Aorta (tissue), 5 donors: Measurements from ENCODE around the gene NDUFC1. TPM values are rescaled to one million over a fixed set of nuclear protein-coding genes. Genes with fewer than 3 reads are reported as not detected.
"Not testable (repeated sequence)": the region's sequence is repeated elsewhere in the genome, so short reads cannot be mapped to it uniquely, and the experiment has no call there.

Experiments used
- ATAC-seq: fragments of 200-7000 bp; cut with Tn5 transposase; one replicate; pipeline ENCODE4 v1.9.1; 2022; ENCODE audit warnings: moderate library complexity; ENCODE audit not compliant: low FRiP score
- DNase-seq, 2 donors: peaks; one replicate each; pipeline ENCODE4 v3.0.0-alpha.2; 2020
- H3K27ac ChIP-seq, 2 donors: one replicate each; pipeline ENCODE4 v1.5.1; 2013; ENCODE audit warnings: low read length in 2 of 2, mild to moderate bottlenecking in 2 of 2, moderate library complexity in 2 of 2, control low read depth in 1 of 2, inconsistent platforms in 1 of 2, low read depth in 1 of 2
- H3K27me3 ChIP-seq, 2 donors: one replicate each; pipeline ENCODE4 v1.6.1; 2013; ENCODE audit warnings: control low read depth in 1 of 2, low read length in 1 of 2, mild to moderate bottlenecking in 1 of 2, moderate library complexity in 1 of 2; ENCODE audit not compliant: insufficient read depth in 2 of 2, control insufficient read depth in 1 of 2
- H3K36me3 ChIP-seq, 2 donors: one replicate each; pipeline ENCODE4 v1.6.1; 2013; ENCODE audit warnings: control low read depth in 1 of 2, low read length in 1 of 2, mild to moderate bottlenecking in 1 of 2; ENCODE audit not compliant: insufficient read depth in 2 of 2, control insufficient read depth in 1 of 2
- H3K4me1 ChIP-seq, 2 donors: one replicate each; pipeline ENCODE4 v1.6.1; 2013; ENCODE audit warnings: low read length in 2 of 2, control low read depth in 1 of 2, mild to moderate bottlenecking in 1 of 2, moderate library complexity in 1 of 2; ENCODE audit not compliant: insufficient read depth in 2 of 2, control insufficient read depth in 1 of 2
- H3K4me3 ChIP-seq, 2 donors: one replicate each; pipeline ENCODE4 v1.5.1; 2013; ENCODE audit warnings: low read length in 2 of 2, control low read depth in 1 of 2, mild to moderate bottlenecking in 1 of 2
- H3K9me3 ChIP-seq: one replicate; pipeline ENCODE4 v1.6.1; 2013; ENCODE audit warnings: mild to moderate bottlenecking, low read length; ENCODE audit not compliant: control insufficient read depth
- WGBS, 2 donors: extraction: QIAGEN DNeasy Blood & Tissue Kit; methylation state at CpG; one replicate each; pipeline ENCODE4 v1.1.7; 2013; 5-methylcytosine and 5-hydroxymethylcytosine counted together
- intact Hi-C, 2 donors: fragments of 100-400 bp; cut with DNase I; formaldehyde crosslinking; loops; one replicate each; pipeline versions ENCODE4 v1.14.2 to v1.15.0; 2022
- polyA plus RNA-seq, 2 donors: library from polyadenylated mRNA; stranded (reverse); fragments of 200-250 nt; gene quantifications; one replicate each; pipeline ENCODE4 v1.2.3, GENCODE V29; 2013
- total RNA-seq, 2 donors: library from RNA; stranded (reverse); fragmentation: NEBNext Ultra II Directional; extraction: Animal tissue kit (Norgen Biotek cat#: 25700); gene quantifications; one replicate each; pipeline ENCODE4 v1.2.1, GENCODE V29; 2021
- donor health status: healthy with polysubstance abuse.
- donor health status: Bipolar disorder and iron deficiency.
- donor health status: DM: no; HTN: no; CAD: no.
- donor health status: DM: no; HTN: no; CAD: no.
- donor health status: DM: yes; HTN: yes; CAD: no.

NDUFC1 gene
- total and polyA plus RNA-seq, 4 donors: 38.8 to 104 (median 68.8) TPM

- intact Hi-C loops: not testable (repeated sequence)
These were observed 19.8 kb upstream of the NDUFC1 start for GRCh38 chr4:139322070-139322469.

GRCh38 chr4:139319571-139319970, 17.3 kb upstream of the NDUFC1 start:
- H3K36me3 ChIP-seq: peaks cover 0 to 3% of the 10 kb centered on the region in 2 donors
- H3K27ac ChIP-seq: no peak overlapping the region
- no peak overlapping the region for H3K4me3 ChIP-seq
- no peaks in the 10 kb centered on the region for H3K9me3 ChIP-seq
- no peaks in the 10 kb centered on the region for H3K4me1 ChIP-seq
- intact Hi-C loops: no loop called here
- no peaks in the 10 kb centered on the region for H3K27me3 ChIP-seq
- no peak for ATAC-seq
- 92 to 93% methylated on average over 1 of the region's 1 CpG for WGBS, 2 donors
- DNase-seq: peak in 1 of 2 donors; percentile 43

More at GRCh38 chr4:139322070-139322469, 19.8 kb upstream of the NDUFC1 start:
- H3K36me3 ChIP-seq, H3K27ac ChIP-seq, DNase-seq, H3K27me3 ChIP-seq, ATAC-seq, H3K9me3 ChIP-seq, H3K4me3 ChIP-seq, H3K4me1 ChIP-seq: not testable (repeated sequence)
- WGBS, 2 donors: 33 to 38% methylated on average over 1 of the region's 1 CpG

- no peak overlapping the region for H3K4me3 ChIP-seq
- DNase-seq (no peak), ATAC-seq (no peak)
- peaks cover 0 to 3% of the 10 kb centered on the region in 2 donors for H3K36me3 ChIP-seq
- no peaks in the 10 kb centered on the region for H3K9me3 ChIP-seq
- intact Hi-C loops: no loop called here
- no peak overlapping the region for H3K27ac ChIP-seq
- no peaks in the 10 kb centered on the region for H3K27me3 ChIP-seq
- no peaks in the 10 kb centered on the region for H3K4me1 ChIP-seq
These were observed 15.4 kb upstream of the NDUFC1 start for GRCh38 chr4:139317635-139318034.

- Histone ChIP-seq H3K27me3 (no peaks in the 10 kb centered on the region), H3K9me3 (no peaks in the 10 kb centered on the region), H3K27ac (no peak overlapping the region), H3K4me1 (peaks cover 0 to 5% of the 10 kb centered on the region in 2 donors), H3K4me3 (no peak overlapping the region), H3K36me3 (peaks cover 0 to 3% of the 10 kb centered on the region in 2 donors)
- WGBS, 2 donors: 94 to 96% methylated on average over 2 of the region's 2 CpGs
- DNase-seq (no peak), ATAC-seq (no peak)
- intact Hi-C loops: no loop called here
These were observed 14.5 kb upstream of the NDUFC1 start for GRCh38 chr4:139316733-139317132.

GRCh38 chr4:139315221-139315675, 13.0 kb upstream of the NDUFC1 start:
- no peak for ATAC-seq
- WGBS, 2 donors: 86 to 87% methylated on average over 13 of the region's 13 CpGs
- no peak overlapping the region for H3K27ac ChIP-seq

GRCh38 chr4:139314047-139314800, 11.9 kb upstream of the NDUFC1 start:
- Histone ChIP-seq H3K4me1 (peaks cover 0 to 5% of the 10 kb centered on the region in 2 donors), H3K27me3 (no peaks in the 10 kb centered on the region), H3K9me3 (no peaks in the 10 kb centered on the region), H3K36me3 (peaks cover 0 to 3% of the 10 kb centered on the region in 2 donors), H3K27ac (no peak overlapping the region), H3K4me3 (no peak overlapping the region)
- no peak for DNase-seq
- ATAC-seq: no peak
- WGBS, 2 donors: 83 to 89% methylated on average over 4 of the region's 4 CpGs
- intact Hi-C loops: no loop called here

More at GRCh38 chr4:139315221-139315675, 13.0 kb upstream of the NDUFC1 start:
- H3K27me3 ChIP-seq: no peaks in the 10 kb centered on the region
- H3K4me1 ChIP-seq: peaks cover 0 to 5% of the 10 kb centered on the region in 2 donors
- intact Hi-C loops: no loop called here
- H3K36me3 ChIP-seq: peaks cover 0 to 3% of the 10 kb centered on the region in 2 donors
- peak in 1 of 2 donors; percentile 41 for DNase-seq
- H3K4me3 ChIP-seq: no peak overlapping the region
- H3K9me3 ChIP-seq: no peaks in the 10 kb centered on the region

GRCh38 chr4:139313414-139313813, 11.1 kb upstream of the NDUFC1 start:
- ATAC-seq, H3K27ac ChIP-seq, H3K4me1 ChIP-seq, intact Hi-C loops, H3K9me3 ChIP-seq, DNase-seq, H3K4me3 ChIP-seq, H3K27me3 ChIP-seq, H3K36me3 ChIP-seq: not testable (repeated sequence)
- 91 to 95% methylated on average over 10 of the region's 10 CpGs for WGBS, 2 donors

GRCh38 chr4:139312552-139313332, 10.5 kb upstream of the NDUFC1 start:
- Histone ChIP-seq H3K27me3 (no peaks in the 10 kb centered on the region), H3K27ac (no peak overlapping the region), H3K9me3 (no peaks in the 10 kb centered on the region), H3K36me3 (no peaks in the 10 kb centered on the region), H3K4me1 (peaks cover 0 to 5% of the 10 kb centered on the region in 2 donors), H3K4me3 (no peak overlapping the region)
- no peak for DNase-seq
- 97 to 98% methylated on average over 3 of the region's 3 CpGs for WGBS, 2 donors
- intact Hi-C loops: no loop called here
- ATAC-seq: no peak
